ENCODE results near the gene CCDC170.

DNA sequence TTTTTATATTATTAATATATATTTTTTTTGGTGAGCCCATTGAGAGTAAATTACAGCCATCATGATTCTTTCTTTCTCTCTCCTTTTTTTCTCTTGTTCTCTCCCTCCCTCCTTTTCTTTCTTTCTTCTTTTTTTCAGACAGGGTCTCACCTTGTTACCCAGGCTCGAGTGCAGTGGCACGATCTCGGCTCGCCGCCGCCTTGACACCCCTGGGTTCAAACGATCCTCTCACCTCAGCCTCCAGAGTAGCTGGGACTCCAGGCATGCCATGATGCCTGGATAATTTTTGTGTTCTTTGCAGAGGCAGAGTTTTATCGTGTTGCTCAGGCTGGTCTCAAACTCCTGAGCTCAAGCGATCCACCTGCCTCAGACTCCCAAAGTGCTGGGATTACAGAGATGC is 1.6 kb downstream of the CCDC170 start:
- TF ChIP-seq POLR2AphosphoS5 (IDR thresholded peaks at IDR 0.05; ENCODE audit: borderline replicate concordance, low read depth, low read length) (no peak), EZH2 (IDR thresholded peaks at IDR 0.05) (no peak)
